GM12892 (cell line): Measurements from ENCODE around the gene GRB2.

Experiments
- POLR2A ChIP-seq: IDR thresholded peaks from 2 replicates; pipeline ENCODE4 v1.6.1; 2011; ENCODE audit warnings: low read depth, low read length, control low read depth
- POLR2AphosphoS5 ChIP-seq: IDR thresholded peaks from 2 replicates; pipeline ENCODE4 v1.6.1; 2011; ENCODE audit warnings: low read depth, low read length, control low read depth

- TF ChIP-seq POLR2A (no peak), POLR2AphosphoS5 (no peak)
Measured at GRCh38 chr17:75410141-75410540, 4.7 kb upstream of the GRB2 start.
